GM11168 (cell line): Measurements from ENCODE around the gene CKAP5.
"Not testable (repeated sequence)": the region's sequence is repeated elsewhere in the genome, so short reads cannot be mapped to it uniquely, and the experiment has no call there.

ENCODE experiments used
- in situ Hi-C: fragments of 300-500 bp; cut with MboI; formaldehyde crosslinking; loops from one replicate; pipeline ENCODE4 v1.12.0; 2022; ENCODE audit warnings: low sequenced_read_pairs; ENCODE audit not compliant: unreplicated experiment

CKAP5 gene

DNA sequence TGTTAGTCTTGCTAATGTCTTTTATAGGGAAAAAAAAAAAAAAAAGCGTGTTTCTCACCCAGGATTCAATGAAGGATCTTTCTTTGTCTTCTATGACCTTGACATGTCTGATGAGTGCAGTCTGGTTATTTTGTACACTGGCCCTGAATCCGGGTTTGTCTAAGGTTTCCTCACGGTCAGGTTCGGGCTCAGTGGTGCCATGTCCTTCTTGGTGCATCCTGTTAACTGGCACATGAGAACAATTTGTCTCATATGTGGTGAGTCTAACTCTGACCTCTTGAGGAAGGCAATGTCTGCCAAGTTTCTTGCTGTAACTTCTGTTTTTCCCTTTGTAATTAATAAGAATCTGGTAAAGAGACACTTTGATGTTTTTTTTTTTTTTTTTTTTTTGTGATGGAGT is 114.5 kb downstream of the CKAP5 start:
- in situ Hi-C loops = no loop called here

GRCh38 chr11:46729110-46730027 is 116.7 kb downstream of the CKAP5 start:
- in situ Hi-C loops = no loop called here

GRCh38 chr11:46728659-46729040 is 117.4 kb downstream of the CKAP5 start:
- in situ Hi-C loops = no loop called here

- in situ Hi-C loops = no loop called here
Measured at GRCh38 chr11:46727952-46728658, 118.0 kb downstream of the CKAP5 start.

- in situ Hi-C loops = no loop called here
Measured at GRCh38 chr11:46726206-46726862, 119.7 kb downstream of the CKAP5 start.

DNA sequence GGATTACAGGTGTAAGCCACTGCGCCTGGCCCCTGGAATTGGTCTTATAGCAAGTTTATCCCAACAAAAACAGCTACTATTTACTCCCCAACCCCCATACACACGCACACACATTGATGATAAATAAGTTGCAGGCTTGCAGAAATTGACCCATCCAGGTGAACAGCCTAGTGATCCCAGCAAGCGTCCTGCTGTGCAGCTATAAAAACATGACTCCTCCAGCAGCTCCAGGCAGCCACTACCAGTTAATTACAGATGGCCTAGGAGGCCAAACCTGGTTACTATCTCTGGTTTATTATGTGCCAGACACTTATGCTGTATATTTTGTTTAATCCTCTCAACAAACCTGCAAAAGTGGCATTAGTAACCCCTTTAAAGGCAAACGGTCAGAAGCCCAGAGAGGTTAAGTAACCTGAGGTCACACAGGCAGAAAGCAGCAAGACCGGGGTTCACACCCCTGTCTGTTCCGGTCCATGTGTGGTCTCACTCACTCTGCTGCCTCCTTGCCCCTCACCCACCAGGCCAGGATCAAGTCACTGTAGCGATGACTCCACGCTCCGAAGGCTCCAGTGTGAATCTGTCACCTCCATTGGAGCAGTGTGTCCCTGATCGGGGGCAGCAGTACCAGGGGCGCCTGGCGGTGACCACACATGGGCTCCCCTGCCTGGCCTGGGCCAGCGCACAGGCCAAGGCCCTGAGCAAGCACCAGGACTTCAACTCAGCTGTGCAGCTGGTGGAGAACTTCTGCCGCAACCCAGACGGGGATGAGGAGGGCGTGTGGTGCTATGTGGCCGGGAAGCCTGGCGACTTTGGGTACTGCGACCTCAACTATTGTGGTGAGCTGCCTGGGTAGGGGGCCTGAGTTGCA is 120.5 kb downstream of the CKAP5 start:
- in situ Hi-C loops = no loop called here

DNA sequence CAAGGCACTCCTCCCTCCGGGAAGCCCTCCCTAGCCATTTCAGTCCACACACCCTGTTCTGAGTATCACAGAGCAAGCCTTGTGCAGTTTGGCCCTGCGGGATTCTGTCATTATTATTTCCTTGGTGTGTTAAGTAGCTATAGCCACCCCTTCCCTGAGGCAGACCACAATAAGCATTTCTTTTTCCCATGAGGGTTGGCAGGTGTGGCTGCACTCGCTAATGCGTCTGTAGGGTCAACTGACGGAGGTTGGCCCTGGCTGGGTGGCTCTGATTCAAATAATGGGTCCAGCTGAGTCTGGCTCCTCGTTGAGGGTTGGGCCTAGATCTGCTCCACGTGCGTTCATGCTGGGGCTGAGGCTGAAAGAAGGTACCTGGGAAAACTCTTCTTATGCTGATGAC is 122.0 kb downstream of the CKAP5 start:
- in situ Hi-C loops = no loop called here

- in situ Hi-C loops = no loop called here
Measured at GRCh38 chr11:46723359-46723680, 122.8 kb downstream of the CKAP5 start.

DNA sequence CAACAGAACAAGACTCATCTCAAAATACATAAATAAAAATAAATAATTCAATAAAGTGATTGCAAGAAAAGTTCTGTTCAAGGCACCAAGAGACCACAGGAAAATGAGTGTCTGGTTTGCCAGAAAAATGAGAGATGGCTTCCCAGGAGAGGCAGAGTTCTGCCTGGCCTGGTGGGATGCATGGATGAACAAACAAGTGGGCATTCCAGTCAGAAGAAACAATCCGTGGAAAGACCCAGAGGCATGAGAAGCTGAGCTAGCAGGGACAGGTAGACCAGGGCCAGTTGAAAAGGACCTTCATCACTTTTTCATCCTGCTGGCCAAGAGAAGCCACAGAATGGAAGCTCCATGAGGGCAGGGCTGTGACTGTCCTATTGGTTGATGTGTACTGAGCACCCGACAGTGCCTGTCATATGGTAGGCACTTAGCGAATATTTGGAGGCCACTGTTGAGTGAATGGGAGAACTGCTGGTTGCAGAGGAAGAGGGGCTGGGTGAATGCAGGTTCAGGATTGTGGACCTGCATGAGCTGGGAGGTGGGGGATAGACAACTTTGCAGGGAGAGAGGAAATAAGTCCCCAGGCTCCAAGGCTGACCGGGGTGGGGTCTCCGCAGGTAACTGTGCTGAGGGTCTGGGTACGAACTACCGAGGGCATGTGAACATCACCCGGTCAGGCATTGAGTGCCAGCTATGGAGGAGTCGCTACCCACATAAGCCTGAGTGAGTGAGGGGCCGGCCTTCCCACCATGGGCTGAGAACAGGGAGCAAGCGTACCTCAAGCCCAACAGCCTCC is 123.3 kb downstream of the CKAP5 start:
- in situ Hi-C loops = no loop called here

- in situ Hi-C loops = no loop called here
Measured at GRCh38 chr11:46721286-46721685, 124.8 kb downstream of the CKAP5 start.

- in situ Hi-C loops = no loop called here
Measured at GRCh38 chr11:46719543-46720218, 126.4 kb downstream of the CKAP5 start.

DNA sequence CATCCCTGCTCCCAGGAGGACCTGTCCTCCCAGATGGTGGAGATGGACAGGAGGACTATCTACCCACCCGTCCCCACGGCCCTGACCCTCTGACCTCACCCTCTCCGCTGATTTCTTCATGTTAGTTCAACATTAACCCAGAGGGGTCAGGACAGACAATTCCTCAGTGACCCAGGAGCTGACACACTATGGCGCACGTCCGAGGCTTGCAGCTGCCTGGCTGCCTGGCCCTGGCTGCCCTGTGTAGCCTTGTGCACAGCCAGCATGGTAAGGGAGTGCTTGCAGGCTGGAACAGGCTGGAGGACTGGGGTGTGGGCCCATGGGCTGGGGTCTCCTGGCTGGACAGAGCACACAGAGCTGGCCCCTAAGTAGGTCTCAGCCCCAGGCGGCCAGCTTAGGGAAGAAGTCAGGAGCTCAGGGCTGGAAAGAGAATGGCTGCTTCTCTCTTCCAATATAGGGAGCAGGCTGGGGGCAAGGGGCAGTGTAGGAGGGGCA is 127.0 kb downstream of the CKAP5 start, which contains the start of gene F2:
Gene F2, plus strand, starts transcription at position 166 of the 495 bp plus-strand sequence. Its CDS starts 23 bp downstream, at position 189.
- in situ Hi-C loops = no loop called here

DNA sequence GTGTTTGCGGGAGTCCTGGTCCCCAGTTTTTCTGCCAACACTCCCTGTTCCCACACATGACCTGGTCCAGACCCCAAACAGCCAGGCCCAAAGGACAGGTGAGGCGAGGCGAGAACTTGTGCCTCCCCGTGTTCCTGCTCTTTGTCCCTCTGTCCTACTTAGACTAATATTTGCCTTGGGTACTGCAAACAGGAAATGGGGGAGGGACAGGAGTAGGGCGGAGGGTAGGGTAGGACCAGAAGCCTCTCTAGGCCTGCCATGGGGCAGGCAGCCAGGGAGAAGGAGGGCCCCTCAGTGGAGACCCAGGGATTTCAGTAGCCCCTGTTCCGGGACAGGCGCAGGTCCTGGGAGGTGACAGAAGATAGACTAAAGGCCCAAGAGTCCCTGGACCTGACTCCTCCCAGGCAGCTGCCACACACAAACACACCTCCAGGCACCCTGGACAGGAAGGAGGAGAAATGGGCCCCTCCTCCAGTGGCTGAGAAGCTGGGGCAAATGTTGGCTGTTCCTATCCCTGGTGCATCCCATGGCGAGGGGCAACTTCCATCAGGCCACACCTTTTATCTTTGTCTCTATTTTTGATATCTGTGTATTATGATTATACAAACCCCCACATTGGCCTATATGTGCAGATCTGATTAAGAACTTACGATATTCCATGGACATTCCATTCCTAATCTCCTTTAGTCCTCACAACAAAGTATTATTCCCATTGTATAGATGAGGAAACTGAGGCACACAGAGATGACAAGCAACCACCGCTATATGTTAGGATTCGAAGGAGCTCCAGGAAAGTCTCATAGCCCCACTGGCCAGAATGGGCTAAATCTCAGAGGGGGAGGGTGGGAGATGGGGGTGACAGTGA is 127.7 kb downstream of the CKAP5 start:
- in situ Hi-C loops = no loop called here

GRCh38 chr11:46717825-46718154 is 128.3 kb downstream of the CKAP5 start:
- in situ Hi-C loops = not testable (repeated sequence)

- in situ Hi-C loops = no loop called here
Measured at GRCh38 chr11:46712874-46713576, 133.1 kb downstream of the CKAP5 start.

DNA sequence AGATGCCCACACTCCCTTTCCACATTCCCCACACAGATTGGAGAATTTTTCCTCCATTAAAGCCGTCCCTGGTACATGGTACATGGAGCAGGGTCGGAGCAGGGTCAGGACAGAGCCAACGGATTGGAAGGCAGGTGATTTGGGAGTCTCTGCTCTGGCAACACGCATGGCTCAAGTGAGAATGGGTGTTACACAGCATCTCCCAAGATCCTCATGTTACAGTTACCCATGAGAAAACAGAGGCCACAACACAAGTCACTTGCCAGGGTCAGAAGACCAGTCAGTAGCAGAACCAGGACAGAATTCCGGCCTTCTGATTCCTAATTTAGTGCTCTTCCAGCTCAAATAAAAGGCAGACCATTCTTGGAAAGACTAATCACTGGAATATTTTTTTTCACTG is 134.8 kb downstream of the CKAP5 start:
- in situ Hi-C loops = no loop called here

GRCh38 chr11:46710821-46711269 is 135.2 kb downstream of the CKAP5 start:
- in situ Hi-C loops = no loop called here
